GM21447 (cell line): ENCODE data around the gene UBE2G2.
"Not testable (repeated sequence)": the region's sequence is repeated elsewhere in the genome, so short reads cannot be mapped to it uniquely, and the experiment has no call there.

Source experiments
- ATAC-seq: cut with Tn5 transposase; IDR thresholded peaks from one replicate; pipeline ENCODE4 v1.9.1; 2021; ENCODE audit not compliant: unreplicated experiment

The UBE2G2 gene

GRCh38 chr21:44836666-44837471, 35.2 kb upstream of the UBE2G2 start:
- no peak for ATAC-seq

GRCh38 chr21:44836349-44836665, 34.7 kb upstream of the UBE2G2 start:
- ATAC-seq = no peak

GRCh38 chr21:44835647-44835973, 34.0 kb upstream of the UBE2G2 start:
- ATAC-seq = no peak

GRCh38 chr21:44834951-44835646, 33.5 kb upstream of the UBE2G2 start:
- no peak for ATAC-seq

GRCh38 chr21:44834231-44834950, 32.8 kb upstream of the UBE2G2 start:
- no peak for ATAC-seq

- no peak for ATAC-seq
Measured at GRCh38 chr21:44833663-44834062, 32.0 kb upstream of the UBE2G2 start.

- not testable (repeated sequence) for ATAC-seq
Measured at GRCh38 chr21:44832516-44833255, 31.1 kb upstream of the UBE2G2 start.

GRCh38 chr21:44831227-44831860, 29.7 kb upstream of the UBE2G2 start:
- no peak for ATAC-seq

- no peak for ATAC-seq
Measured at GRCh38 chr21:44829507-44830092, 28.0 kb upstream of the UBE2G2 start.

GRCh38 chr21:44828362-44829056, 26.9 kb upstream of the UBE2G2 start:
- no peak for ATAC-seq

- ATAC-seq = no peak
Measured at GRCh38 chr21:44823179-44823660, 21.6 kb upstream of the UBE2G2 start.

- no peak for ATAC-seq
Measured at GRCh38 chr21:44822484-44823178, 21.0 kb upstream of the UBE2G2 start.

GRCh38 chr21:44820851-44821250, 19.2 kb upstream of the UBE2G2 start:
- ATAC-seq = no peak

GRCh38 chr21:44819283-44820243, 17.9 kb upstream of the UBE2G2 start:
- no peak for ATAC-seq

GRCh38 chr21:44818640-44819011, 17.0 kb upstream of the UBE2G2 start:
- no peak for ATAC-seq

GRCh38 chr21:44817914-44818639, 16.5 kb upstream of the UBE2G2 start, which contains the start of gene SUMO3:
Gene SUMO3 (minus strand): TSS chr21:44818062. CDS start chr21:44817968, 94 bp downstream.
- peak; percentile 49 for ATAC-seq

GRCh38 chr21:44817506-44817880, 15.9 kb upstream of the UBE2G2 start:
- peak; percentile 63 for ATAC-seq
